OCI-LY3 (cell line): ENCODE measurements around the gene STK32C.

ENCODE experiments used
- EZH2phosphoT487 ChIP-seq: fragments of 200-600 bp; shearing (Covaris generic); IDR thresholded peaks from 2 replicates; pipeline ENCODE4 v1.6.1; 2018; ENCODE audit warnings: antibody characterized with exemption, mixed run types, low read depth
- TF ChIP-seq, protein P1 (sequence below): fragments of 200-600, 300-600 bp; sonication (generic); IDR thresholded peaks from 2 replicates; pipeline ENCODE4 v1.5.1; 2014; ENCODE audit warnings: antibody characterized with exemption, low read length, low read depth

DNA sequence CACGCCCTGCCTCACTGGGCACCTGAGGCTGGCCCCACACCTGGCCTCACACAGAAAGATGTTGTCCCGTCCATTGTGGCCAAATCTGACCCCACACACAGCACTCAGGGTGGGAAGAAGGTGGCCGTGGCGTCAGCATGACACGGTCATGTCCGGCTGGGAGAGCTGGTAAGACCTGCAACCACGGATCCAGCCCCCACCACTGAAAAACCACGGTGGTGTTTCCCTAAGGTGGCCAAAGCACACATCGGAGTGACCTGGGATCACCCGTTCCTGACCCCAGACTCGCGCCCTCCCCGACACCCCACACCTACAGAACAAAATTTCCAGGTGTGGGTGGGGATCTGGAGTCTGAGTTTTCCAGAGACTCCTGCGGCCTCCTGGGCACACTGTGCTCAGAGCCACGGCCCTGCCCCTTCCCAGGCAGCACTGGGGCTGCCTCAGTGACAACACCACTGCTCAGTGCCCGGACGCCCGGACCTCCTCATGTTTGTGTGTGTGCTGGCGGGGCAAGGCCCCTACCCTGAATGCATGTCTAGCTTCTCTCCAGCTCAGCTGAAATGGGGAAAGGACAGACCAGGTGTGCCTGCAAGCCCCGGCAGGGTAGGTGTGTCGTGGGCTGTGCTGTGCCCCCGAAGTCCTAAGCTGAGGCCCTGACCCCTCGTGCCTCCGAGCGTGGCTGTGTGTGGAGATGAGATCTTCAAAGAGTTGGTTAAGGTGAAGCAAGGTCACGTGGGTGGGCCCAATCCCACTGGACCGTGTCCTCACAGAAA is 36.1 kb downstream of the STK32C start:
- TF ChIP-seq, protein P1, sequence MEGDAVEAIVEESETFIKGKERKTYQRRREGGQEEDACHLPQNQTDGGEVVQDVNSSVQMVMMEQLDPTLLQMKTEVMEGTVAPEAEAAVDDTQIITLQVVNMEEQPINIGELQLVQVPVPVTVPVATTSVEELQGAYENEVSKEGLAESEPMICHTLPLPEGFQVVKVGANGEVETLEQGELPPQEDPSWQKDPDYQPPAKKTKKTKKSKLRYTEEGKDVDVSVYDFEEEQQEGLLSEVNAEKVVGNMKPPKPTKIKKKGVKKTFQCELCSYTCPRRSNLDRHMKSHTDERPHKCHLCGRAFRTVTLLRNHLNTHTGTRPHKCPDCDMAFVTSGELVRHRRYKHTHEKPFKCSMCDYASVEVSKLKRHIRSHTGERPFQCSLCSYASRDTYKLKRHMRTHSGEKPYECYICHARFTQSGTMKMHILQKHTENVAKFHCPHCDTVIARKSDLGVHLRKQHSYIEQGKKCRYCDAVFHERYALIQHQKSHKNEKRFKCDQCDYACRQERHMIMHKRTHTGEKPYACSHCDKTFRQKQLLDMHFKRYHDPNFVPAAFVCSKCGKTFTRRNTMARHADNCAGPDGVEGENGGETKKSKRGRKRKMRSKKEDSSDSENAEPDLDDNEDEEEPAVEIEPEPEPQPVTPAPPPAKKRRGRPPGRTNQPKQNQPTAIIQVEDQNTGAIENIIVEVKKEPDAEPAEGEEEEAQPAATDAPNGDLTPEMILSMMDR = no peak
- no peak for TF ChIP-seq EZH2phosphoT487
